Chondrocyte (in vitro differentiated cells): ENCODE measurements around the gene ZNF784. TPM values are rescaled to one million over a fixed set of nuclear protein-coding genes. Genes with fewer than 3 reads are reported as not detected.

Experiments used
- DNase-seq: peaks from one replicate; pipeline ENCODE4 v3.0.0; 2021; ENCODE audit warnings: mixed read lengths, low spot score
- H3K27ac Mint-ChIP-seq: one replicate; pipeline ENCODE4 v1.8.0; 2021; ENCODE audit warnings: mild to moderate bottlenecking, moderate library complexity, mixed read lengths; ENCODE audit not compliant: unreplicated experiment
- H3K27me3 Mint-ChIP-seq: 2 replicates; pipeline ENCODE4 v1.8.0; 2021; ENCODE audit warnings: low read depth, mixed read lengths
- H3K36me3 Mint-ChIP-seq: 2 replicates; pipeline ENCODE4 v1.8.0; 2021; ENCODE audit warnings: low read depth, mixed read lengths
- H3K4me1 Mint-ChIP-seq: 2 replicates; pipeline ENCODE4 v1.8.0; 2021; ENCODE audit warnings: low read depth, mild to moderate bottlenecking, mixed read lengths
- H3K4me3 Mint-ChIP-seq: one replicate; pipeline ENCODE4 v1.8.0; 2021; ENCODE audit warnings: mild to moderate bottlenecking, moderate library complexity, mixed read lengths; ENCODE audit not compliant: unreplicated experiment
- H3K9me3 Mint-ChIP-seq: 2 replicates; pipeline ENCODE4 v1.8.0; 2021; ENCODE audit warnings: low read depth, mixed read lengths
- total RNA-seq: library from RNA; stranded (reverse); gene quantifications from 3 replicates; pipeline ENCODE4 v1.2.1, GENCODE V29; 2021
- TF ChIP-seq, protein P1 (sequence below): fragments of 200-600 bp; sonication (generic); IDR thresholded peaks from 2 replicates; pipeline ENCODE4 v1.5.0; 2021; ENCODE audit warnings: antibody characterized with exemption, mild to moderate bottlenecking, moderate library complexity

ZNF784 gene
- total RNA-seq, 1 donor from 2014 or later: 6.4 TPM

DNA sequence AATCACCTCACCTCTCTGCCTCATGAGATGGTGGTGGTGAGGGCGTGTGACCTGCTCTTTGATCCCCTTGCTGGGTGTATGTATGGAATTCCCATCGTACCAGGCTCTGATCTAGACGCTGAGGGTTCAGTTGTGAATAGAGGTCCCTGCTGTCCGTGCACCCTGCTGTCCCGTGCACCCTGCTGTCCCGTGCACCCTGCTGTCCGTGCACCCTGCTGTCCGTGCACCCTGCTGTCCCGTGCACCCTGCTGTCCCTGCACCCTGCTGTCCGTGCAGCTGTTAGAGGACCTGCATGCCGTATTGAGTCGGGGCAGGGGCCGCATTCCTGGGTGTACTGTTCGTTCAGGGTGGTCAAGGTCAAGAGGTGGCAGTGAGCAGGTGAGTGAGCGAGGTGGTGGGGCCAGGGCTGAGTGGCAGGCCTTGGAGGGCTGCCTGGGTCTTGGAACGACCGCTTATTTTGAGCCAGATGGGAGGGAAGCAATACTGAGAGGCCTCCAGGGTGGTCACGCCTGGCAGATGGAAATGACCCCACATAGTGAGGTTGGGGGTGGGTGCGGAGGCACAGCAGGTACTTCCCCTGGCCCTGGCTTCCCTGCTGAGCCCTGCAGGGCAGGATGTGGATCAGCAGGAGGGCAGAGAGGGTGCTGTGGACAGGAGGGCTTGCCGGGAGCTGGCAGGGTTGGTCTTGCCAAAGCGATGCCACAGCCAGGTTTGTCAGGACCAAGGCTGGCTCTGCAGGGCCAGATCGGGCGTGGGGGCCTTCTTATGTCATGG lies 46.1 kb upstream of the ZNF784 start:
- H3K9me3 Mint-ChIP-seq: no peaks in the 10 kb centered on the region
- TF ChIP-seq, protein P1, sequence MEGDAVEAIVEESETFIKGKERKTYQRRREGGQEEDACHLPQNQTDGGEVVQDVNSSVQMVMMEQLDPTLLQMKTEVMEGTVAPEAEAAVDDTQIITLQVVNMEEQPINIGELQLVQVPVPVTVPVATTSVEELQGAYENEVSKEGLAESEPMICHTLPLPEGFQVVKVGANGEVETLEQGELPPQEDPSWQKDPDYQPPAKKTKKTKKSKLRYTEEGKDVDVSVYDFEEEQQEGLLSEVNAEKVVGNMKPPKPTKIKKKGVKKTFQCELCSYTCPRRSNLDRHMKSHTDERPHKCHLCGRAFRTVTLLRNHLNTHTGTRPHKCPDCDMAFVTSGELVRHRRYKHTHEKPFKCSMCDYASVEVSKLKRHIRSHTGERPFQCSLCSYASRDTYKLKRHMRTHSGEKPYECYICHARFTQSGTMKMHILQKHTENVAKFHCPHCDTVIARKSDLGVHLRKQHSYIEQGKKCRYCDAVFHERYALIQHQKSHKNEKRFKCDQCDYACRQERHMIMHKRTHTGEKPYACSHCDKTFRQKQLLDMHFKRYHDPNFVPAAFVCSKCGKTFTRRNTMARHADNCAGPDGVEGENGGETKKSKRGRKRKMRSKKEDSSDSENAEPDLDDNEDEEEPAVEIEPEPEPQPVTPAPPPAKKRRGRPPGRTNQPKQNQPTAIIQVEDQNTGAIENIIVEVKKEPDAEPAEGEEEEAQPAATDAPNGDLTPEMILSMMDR: no peak
- peak; percentile 100 for DNase-seq

DNA sequence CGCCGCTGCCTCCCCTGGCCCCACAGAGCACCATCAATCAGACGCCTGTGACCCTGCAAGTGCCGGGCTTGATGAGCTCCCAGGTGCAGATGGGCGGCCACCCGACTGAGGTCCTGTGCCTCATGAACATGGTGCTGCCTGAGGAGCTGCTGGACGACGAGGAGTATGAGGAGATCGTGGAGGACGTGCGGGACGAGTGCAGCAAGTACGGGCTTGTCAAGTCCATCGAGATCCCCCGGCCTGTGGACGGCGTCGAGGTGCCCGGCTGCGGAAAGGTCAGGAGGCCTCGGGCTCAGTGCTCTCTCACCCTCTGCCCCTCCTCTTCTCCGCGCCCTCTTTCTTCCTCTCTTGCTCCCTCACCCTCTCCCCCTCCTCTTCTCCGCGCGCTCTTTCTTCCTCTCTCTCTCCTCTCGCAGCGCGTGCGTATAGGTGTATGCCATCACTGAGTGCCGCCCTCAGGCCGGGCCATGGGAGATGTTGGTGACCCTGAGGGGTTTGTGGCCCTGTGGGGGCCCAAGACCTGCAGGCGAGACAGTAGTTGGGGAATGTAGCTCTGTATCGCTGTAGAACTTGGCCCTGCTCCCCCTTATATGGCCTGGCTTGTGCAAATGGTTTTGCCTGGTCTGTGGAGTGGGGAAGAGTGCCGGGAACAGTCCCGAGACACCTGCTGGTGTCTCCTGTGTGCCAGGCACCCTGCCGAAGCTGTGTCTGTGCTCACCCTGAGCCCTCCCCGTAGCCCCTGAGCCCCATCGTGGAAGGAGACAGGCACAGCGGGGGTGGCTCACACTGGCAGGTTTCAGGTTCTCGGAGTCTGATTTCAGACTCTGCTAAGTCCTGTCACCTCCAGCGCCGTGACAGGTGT lies 45.3 kb upstream of the ZNF784 start:
- no peak overlapping the region for H3K27ac Mint-ChIP-seq
- peaks cover 13% of the 10 kb centered on the region for H3K36me3 Mint-ChIP-seq
- H3K9me3 Mint-ChIP-seq: no peaks in the 10 kb centered on the region

More for the DNA sequence above, 46.1 kb upstream of the ZNF784 start:
- Mint-ChIP-seq H3K4me3 (no peak overlapping the region), H3K4me1 (peaks cover 20% of the 10 kb centered on the region), H3K36me3 (peaks cover 11% of the 10 kb centered on the region), H3K27ac (peak overlapping the region; percentile 58), H3K27me3 (no peaks in the 10 kb centered on the region)

DNA sequence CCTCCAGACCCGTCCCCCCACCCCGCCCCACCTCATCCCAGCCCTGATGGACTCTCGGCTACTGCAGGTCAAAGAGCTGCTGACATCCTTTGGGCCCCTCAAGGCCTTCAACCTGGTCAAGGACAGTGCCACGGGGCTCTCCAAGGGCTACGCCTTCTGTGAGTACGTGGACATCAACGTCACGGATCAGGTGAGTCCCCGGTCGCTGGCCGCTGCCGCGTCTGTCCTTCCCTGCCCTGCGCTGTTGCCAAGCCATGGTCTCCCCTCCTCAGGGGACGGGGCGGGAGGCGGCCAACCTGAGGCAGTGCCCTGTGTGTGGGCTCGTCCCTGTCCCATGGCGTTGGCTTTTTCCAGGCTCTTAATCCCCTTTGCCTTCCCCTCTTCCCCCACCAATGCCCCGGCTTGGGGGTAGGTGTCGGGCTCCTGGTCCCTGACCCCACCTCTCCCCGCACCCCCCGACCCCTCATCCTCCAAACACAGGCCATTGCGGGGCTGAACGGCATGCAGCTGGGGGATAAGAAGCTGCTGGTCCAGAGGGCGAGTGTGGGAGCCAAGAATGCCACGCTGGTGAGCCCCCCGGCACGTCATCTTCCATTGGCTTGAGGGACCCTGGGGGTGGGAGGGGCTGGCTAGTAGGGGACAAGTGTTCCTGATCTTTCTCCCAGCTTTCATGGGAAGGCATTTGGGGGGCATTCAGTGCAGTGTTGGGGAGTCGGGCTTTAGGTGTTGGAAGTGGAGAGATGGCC lies 44.4 kb upstream of the ZNF784 start:
- Mint-ChIP-seq H3K27ac (no peak overlapping the region), H3K4me1 (peaks cover 14% of the 10 kb centered on the region), H3K27me3 (no peaks in the 10 kb centered on the region), H3K36me3 (peaks cover 20% of the 10 kb centered on the region), H3K9me3 (no peaks in the 10 kb centered on the region), H3K4me3 (no peak overlapping the region)
- DNase-seq: peak; percentile 81
- TF ChIP-seq, protein P1: no peak

More for the DNA sequence above, 45.3 kb upstream of the ZNF784 start:
- TF ChIP-seq, protein P1: no peak
- peak; percentile 86 for DNase-seq
- Mint-ChIP-seq H3K4me1 (peaks cover 19% of the 10 kb centered on the region), H3K4me3 (no peak overlapping the region), H3K27me3 (no peaks in the 10 kb centered on the region)

DNA sequence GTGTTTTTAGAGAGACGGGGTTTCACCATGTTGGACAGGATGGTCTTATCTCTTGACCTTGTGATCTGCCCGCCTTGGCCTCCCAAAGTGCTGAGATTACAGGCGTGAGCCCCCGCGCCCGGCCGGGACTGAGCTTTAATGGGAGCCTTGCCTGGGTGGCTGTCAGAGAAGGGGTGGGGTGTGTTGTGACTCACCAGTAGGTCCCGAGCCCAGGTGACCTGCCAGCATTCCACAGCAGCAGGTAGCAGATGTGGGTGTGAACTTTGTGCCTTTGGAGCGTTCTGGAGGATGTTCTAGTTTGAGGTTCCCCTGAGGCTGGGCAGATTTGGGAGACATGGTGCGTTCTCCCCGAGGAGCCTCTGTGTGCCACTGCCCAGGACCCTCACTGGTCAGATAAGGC lies 43.6 kb upstream of the ZNF784 start:
- Mint-ChIP-seq H3K4me1 (peaks cover 8% of the 10 kb centered on the region), H3K4me3 (no peak overlapping the region), H3K9me3 (no peaks in the 10 kb centered on the region), H3K36me3 (peaks cover 25% of the 10 kb centered on the region), H3K27me3 (no peaks in the 10 kb centered on the region), H3K27ac (no peak overlapping the region)
- no peak for DNase-seq
- TF ChIP-seq, protein P1: no peak

DNA sequence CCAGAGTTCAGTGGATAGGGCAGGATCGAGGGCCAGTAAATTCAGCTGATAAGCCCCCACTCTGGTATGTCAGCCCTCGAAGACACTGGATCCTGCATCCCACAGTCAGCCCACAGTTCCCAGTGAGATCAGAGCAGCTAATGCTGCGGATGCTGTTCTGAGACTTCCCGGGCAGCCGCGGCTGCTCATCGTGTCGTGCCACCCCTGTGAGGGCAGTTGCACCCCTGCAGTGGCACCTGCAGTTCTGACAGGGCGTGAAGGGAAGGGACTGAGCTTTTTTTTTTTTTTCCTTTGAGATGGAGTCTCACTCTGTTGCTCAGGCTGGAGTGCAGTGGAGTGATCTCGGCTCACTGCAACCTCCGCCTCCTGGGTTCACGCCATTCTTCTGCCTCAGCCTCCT lies 43.1 kb upstream of the ZNF784 start:
- Mint-ChIP-seq H3K27ac (no peak overlapping the region), H3K27me3 (no peaks in the 10 kb centered on the region), H3K9me3 (no peaks in the 10 kb centered on the region), H3K36me3 (peaks cover 29% of the 10 kb centered on the region), H3K4me3 (no peak overlapping the region), H3K4me1 (peaks cover 8% of the 10 kb centered on the region)
- DNase-seq: no peak
- TF ChIP-seq, protein P1: no peak
